HepG2 (cell line): ENCODE data around the gene YTHDF1.

Experiments used
- ERF ChIP-seq: IDR thresholded peaks from 2 replicates; pipeline ENCODE4 v1.6.1; 2018; ENCODE audit warnings: missing biosample characterization, missing genetic modification reagents
- HOXD1 ChIP-seq: sonication (generic); formaldehyde crosslinking; IDR thresholded peaks from 2 replicates; pipeline ENCODE4 v1.5.0; 2020; ENCODE audit warnings: missing genetic modification reagents
- JUNB ChIP-seq: sonication (generic); formaldehyde crosslinking; IDR thresholded peaks from 2 replicates; pipeline ENCODE4 v1.8.0; 2022; ENCODE audit warnings: missing genetic modification reagents, mild to moderate bottlenecking, borderline replicate concordance
- SOX6 ChIP-seq, 2 experiments: fragments of 450-650 bp in 1 of 2; sonication (generic) in 1 of 2; formaldehyde crosslinking in 1 of 2; IDR thresholded peaks; 2 replicates each; pipeline versions ENCODE4 v1.4.0 to v1.6.1; 2017 to 2020; ENCODE audit warnings: antibody characterized with exemption in 1 of 2, mild to moderate bottlenecking in 1 of 2, missing genetic modification reagents in 1 of 2

DNA sequence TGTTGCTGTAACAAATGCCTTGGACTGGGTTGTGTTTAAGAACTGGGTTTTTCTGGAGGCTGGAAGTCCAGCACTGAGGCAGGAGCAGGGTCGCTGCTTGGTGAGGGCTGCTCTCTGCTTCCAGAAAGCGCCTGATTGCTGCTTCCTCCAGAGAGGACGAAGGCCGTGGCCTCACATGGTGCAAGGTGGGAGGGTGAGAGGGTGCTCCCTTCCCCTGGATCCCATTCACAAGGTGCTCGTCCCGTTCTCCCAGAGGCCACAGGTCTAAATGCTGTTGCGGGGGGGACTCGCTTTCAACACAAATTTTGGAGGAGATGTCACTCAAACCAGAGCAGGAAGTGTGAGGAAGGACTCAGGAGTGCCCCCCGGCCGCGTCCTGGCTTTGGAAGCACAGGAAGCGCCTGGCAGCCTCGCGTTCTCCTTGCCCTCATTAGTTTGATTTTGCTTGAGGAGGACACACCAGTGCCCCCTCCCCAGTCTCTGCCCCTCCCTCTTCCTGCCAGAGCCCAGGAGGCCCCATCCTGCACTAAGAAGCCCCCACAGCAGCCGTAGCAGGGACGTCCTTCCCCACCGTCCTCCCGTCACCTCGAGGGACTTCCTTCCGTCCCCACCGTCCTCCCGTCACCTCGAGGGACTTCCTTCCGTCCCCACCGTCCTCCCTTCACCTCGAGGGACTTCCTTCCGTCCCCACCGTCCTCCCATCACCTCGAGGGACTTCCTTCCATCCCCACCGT is 46.0 kb upstream of the YTHDF1 start:
- TF ChIP-seq ERF (CRISPR knock-in tag) (no peak), SOX6 (IDR thresholded peaks at IDR 0.05) (no peak), SOX6 (CRISPR knock-in tag; IDR thresholded peaks at IDR 0.05) (no peak), HOXD1 (no peak), JUNB (no peak)
